HepG2 (cell line): ENCODE data around the gene AKT3. TPM values are rescaled to one million over a fixed set of nuclear protein-coding genes. Genes with fewer than 3 reads are reported as not detected.

Source experiments
- ARNT2 ChIP-seq: sonication (generic); formaldehyde crosslinking; IDR thresholded peaks from 2 replicates; pipeline ENCODE4 v1.8.0; 2022; ENCODE audit warnings: mild to moderate bottlenecking, low read depth, missing genetic modification reagents, moderate library complexity
- MLXIP ChIP-seq: sonication (generic); formaldehyde crosslinking; IDR thresholded peaks from 2 replicates; pipeline ENCODE4 v1.9.0; 2021; ENCODE audit warnings: missing genetic modification reagents, borderline replicate concordance
- SKIL ChIP-seq: sonication (generic); formaldehyde crosslinking; IDR thresholded peaks from 2 replicates; pipeline ENCODE4 v1.8.0; 2022; ENCODE audit warnings: missing genetic modification reagents, mild to moderate bottlenecking, moderate library complexity, borderline replicate concordance
- ZC3H13 ChIP-seq: sonication (generic); formaldehyde crosslinking; IDR thresholded peaks from 2 replicates; pipeline ENCODE4 v1.8.1; 2023; ENCODE audit warnings: mild to moderate bottlenecking, missing genetic modification reagents, moderate library complexity
- ZNF281 ChIP-seq: sonication (generic); formaldehyde crosslinking; IDR thresholded peaks from 2 replicates; pipeline ENCODE4 v1.4.0; 2020; ENCODE audit warnings: missing genetic modification reagents, borderline replicate concordance
- ZNF382 ChIP-seq: sonication (generic); formaldehyde crosslinking; IDR thresholded peaks from 2 replicates; pipeline ENCODE4 v1.5.0; 2020; ENCODE audit warnings: missing genetic modification reagents, mild to moderate bottlenecking, borderline replicate concordance
- polyA plus RNA-seq, 8 experiments: library from polyadenylated mRNA; depleted of rRNA in 3 of 8; stranded (reverse) in 7 of 8; unstranded in 1 of 8; fragments of >200 nt; fragmentation: Illumina TruSeq in 4 of 8; extraction: Trizol in 4 of 8; gene quantifications; 2 replicates each; pipeline versions ENCODE4 v1.2.1 to v1.2.3, GENCODE V29; 2011 to 2016; ENCODE audit warnings: low read depth in 4 of 8, missing spikeins in 1 of 8, mixed read lengths in 1 of 8; ENCODE audit not compliant: insufficient read depth in 1 of 8
- total RNA-seq, 5 experiments: library from RNA; depleted of rRNA; stranded (reverse); fragments of >200 nt; fragmentation: Illumina TruSeq; extraction: Trizol; gene quantifications; 2 replicates each; pipeline ENCODE4 v1.2.3, GENCODE V29; 2016; ENCODE audit warnings: low read depth in 1 of 5
- TF ChIP-seq, protein P1 (sequence below): IDR thresholded peaks from 2 replicates; pipeline ENCODE4 v1.6.1; 2016; ENCODE audit warnings: missing compliant biosample characterization, missing genetic modification reagents, borderline replicate concordance

AKT3 gene
- total and polyA plus RNA-seq, 2 of the 13 experiments (the other 11 are each of a cell fraction or from before 2014, with no cell fraction given) = 0.07 TPM

DNA sequence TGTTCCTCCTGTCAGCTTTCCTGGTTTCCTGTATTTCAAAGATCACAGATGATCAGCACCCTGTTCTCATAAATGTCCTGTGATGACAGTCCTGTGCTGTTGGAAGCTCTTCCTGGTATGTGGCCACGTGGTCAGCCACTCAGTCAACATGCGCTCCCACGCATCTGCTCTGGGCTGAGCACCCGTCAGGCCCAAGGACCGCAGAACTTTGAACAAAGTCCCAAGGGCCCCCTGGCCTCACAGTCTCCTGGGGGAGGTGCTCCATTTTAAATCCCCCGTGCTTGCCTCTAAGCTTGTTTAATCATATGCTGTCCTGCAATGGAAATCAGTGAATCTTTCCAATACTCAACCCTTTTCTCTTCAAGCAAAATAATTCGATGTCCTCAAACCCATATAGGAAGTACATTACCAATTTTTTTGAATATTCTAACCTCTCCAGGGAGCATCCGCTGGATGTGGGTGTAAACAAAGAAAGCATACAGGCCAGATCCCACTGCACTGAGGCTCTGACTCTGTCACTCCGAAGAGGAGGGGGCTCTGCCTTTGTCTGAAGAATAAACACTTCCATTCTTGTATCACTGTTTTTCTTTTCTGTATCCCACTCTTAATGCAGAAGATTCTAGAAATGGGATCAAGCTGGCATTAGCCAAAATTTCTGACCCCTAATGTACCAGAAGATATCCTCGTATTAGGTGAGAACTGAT lies 343.9 kb downstream of the AKT3 start (continued):
- TF ChIP-seq, protein P1, sequence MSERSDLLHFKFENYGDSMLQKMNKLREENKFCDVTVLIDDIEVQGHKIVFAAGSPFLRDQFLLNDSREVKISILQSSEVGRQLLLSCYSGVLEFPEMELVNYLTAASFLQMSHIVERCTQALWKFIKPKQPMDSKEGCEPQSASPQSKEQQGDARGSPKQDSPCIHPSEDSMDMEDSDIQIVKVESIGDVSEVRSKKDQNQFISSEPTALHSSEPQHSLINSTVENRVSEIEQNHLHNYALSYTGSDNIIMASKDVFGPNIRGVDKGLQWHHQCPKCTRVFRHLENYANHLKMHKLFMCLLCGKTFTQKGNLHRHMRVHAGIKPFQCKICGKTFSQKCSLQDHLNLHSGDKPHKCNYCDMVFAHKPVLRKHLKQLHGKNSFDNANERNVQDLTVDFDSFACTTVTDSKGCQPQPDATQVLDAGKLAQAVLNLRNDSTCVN = peak; percentile 72; the same call in 1 of the 2 replicates
- TF ChIP-seq ZNF281 (peak; percentile 93), MLXIP (CRISPR knock-in tag) (peak; percentile 97), ZC3H13 (CRISPR knock-in tag) (peak; percentile 47; the same call in 1 of the 2 replicates), ARNT2 (peak; percentile 60; the same call in 1 of the 2 replicates), SKIL (CRISPR knock-in tag) (0 out of 2 replicates have a peak, but pooled peaks have one; percentile 25), ZNF382 (CRISPR knock-in tag) (no peak)
